WTC11 (cell line): ENCODE data around the gene LBH. TPM values are rescaled to one million over a fixed set of nuclear protein-coding genes. Genes with fewer than 3 reads are reported as not detected.

Experiments used
- ATAC-seq: fragments of 200-7000 bp; cut with Tn5 transposase; 2 replicates; pipeline ENCODE4 v1.10.0; 2021; ENCODE audit warnings: mild to moderate bottlenecking, moderate library complexity
- CTCF ChIA-PET: fragments of 300-600 bp; sonication (Branson Sonifier 250); formaldehyde crosslinking; loops from one replicate; lab custom pipeline; 2021; ENCODE audit warnings: antibody characterized with exemption; lab: Charles Lee
- POLR2A ChIA-PET: fragments of 350-600 bp; sonication (Branson Sonifier 250); formaldehyde crosslinking; loops from one replicate; lab custom pipeline; 2021; ENCODE audit warnings: antibody characterized with exemption; lab: Charles Lee
- DNase-seq: peaks from one replicate; pipeline ENCODE4 v3.0.0; 2021; ENCODE audit warnings: low spot score
- H3K27ac Mint-ChIP-seq: 2 replicates; pipeline ENCODE4 v1.8.0; 2021; ENCODE audit warnings: mixed read lengths
- H3K27me3 Mint-ChIP-seq: 2 replicates; pipeline ENCODE4 v1.8.0; 2021; ENCODE audit warnings: low read depth, mild to moderate bottlenecking, moderate library complexity, mixed read lengths
- H3K36me3 Mint-ChIP-seq: 2 replicates; pipeline ENCODE4 v1.8.0; 2021; ENCODE audit warnings: mixed read lengths
- H3K4me1 Mint-ChIP-seq: 2 replicates; pipeline ENCODE4 v1.8.0; 2022; ENCODE audit warnings: mixed read lengths
- H3K4me3 Mint-ChIP-seq: 2 replicates; pipeline ENCODE4 v1.8.0; 2021; ENCODE audit warnings: mild to moderate bottlenecking, moderate library complexity, mixed read lengths
- H3K9me3 Mint-ChIP-seq: 2 replicates; pipeline ENCODE4 v1.8.0; 2021; ENCODE audit warnings: mixed read lengths
- AR ChIP-seq: fragments of 250-450 bp; sonication (Bioruptor Pico); IDR thresholded peaks from 2 replicates; pipeline ENCODE4 v1.9.0; 2021; ENCODE audit warnings: mild to moderate bottlenecking
- ATF1 ChIP-seq: sonication (generic); formaldehyde crosslinking; IDR thresholded peaks from 2 replicates; pipeline ENCODE4 v1.8.1; 2023; ENCODE audit warnings: mild to moderate bottlenecking, moderate library complexity, missing genetic modification reagents
- ATF2 ChIP-seq: sonication (generic); formaldehyde crosslinking; IDR thresholded peaks from 2 replicates; pipeline ENCODE4 v1.8.1; 2022; ENCODE audit warnings: low read depth, missing genetic modification reagents, borderline replicate concordance
- CREB1 ChIP-seq: sonication (generic); formaldehyde crosslinking; IDR thresholded peaks from 2 replicates; pipeline ENCODE4 v1.8.0; 2023; ENCODE audit warnings: mild to moderate bottlenecking, missing genetic modification reagents
- E2F1 ChIP-seq: sonication (generic); formaldehyde crosslinking; IDR thresholded peaks from 2 replicates; pipeline ENCODE4 v1.8.0; 2022; ENCODE audit warnings: mild to moderate bottlenecking, missing genetic modification reagents
- EMX1 ChIP-seq: fragments of 250-450 bp; sonication (Bioruptor Pico); IDR thresholded peaks from 2 replicates; pipeline ENCODE4 v1.8.0; 2021; ENCODE audit warnings: mild to moderate bottlenecking
- ESRRA ChIP-seq: sonication (generic); formaldehyde crosslinking; IDR thresholded peaks from 2 replicates; pipeline ENCODE4 v1.8.1; 2022; ENCODE audit warnings: mild to moderate bottlenecking, missing genetic modification reagents, borderline replicate concordance
- ETV6 ChIP-seq: sonication (generic); formaldehyde crosslinking; IDR thresholded peaks from 2 replicates; pipeline ENCODE4 v1.8.1; 2022; ENCODE audit warnings: mild to moderate bottlenecking, missing genetic modification reagents
- GABPB1 ChIP-seq: sonication (generic); formaldehyde crosslinking; IDR thresholded peaks from 2 replicates; pipeline ENCODE4 v1.8.1; 2023; ENCODE audit warnings: mild to moderate bottlenecking, missing genetic modification reagents
- HMGXB4 ChIP-seq: sonication (generic); formaldehyde crosslinking; IDR thresholded peaks from 2 replicates; pipeline ENCODE4 v1.8.1; 2023; ENCODE audit warnings: mild to moderate bottlenecking, moderate library complexity, missing genetic modification reagents
- NFATC4 ChIP-seq: fragments of 250-450 bp; sonication (Bioruptor Pico); IDR thresholded peaks from 2 replicates; pipeline ENCODE4 v1.9.0; 2021; ENCODE audit warnings: mild to moderate bottlenecking
- NFE2L1 ChIP-seq: sonication (generic); formaldehyde crosslinking; IDR thresholded peaks from 2 replicates; pipeline ENCODE4 v1.8.1; 2023; ENCODE audit warnings: missing genetic modification reagents
- NR1H2 ChIP-seq: sonication (generic); formaldehyde crosslinking; IDR thresholded peaks from 2 replicates; pipeline ENCODE4 v1.9.0; 2021; ENCODE audit warnings: mild to moderate bottlenecking, moderate library complexity, missing genetic modification reagents
- NR3C1 ChIP-seq: sonication (generic); formaldehyde crosslinking; conservative IDR thresholded peaks from 2 replicates; pipeline ENCODE4 v1.8.1; 2023; ENCODE audit warnings: low read depth, mild to moderate bottlenecking, missing genetic modification reagents
- RELA ChIP-seq: sonication (generic); formaldehyde crosslinking; IDR thresholded peaks from 2 replicates; pipeline ENCODE4 v1.8.1; 2022; ENCODE audit warnings: missing genetic modification reagents, mild to moderate bottlenecking, borderline replicate concordance
- ZNF219 ChIP-seq: sonication (generic); formaldehyde crosslinking; IDR thresholded peaks from 2 replicates; pipeline ENCODE4 v1.8.0; 2023; ENCODE audit warnings: missing genetic modification reagents, mild to moderate bottlenecking, borderline replicate concordance
- ZNF281 ChIP-seq: sonication (generic); formaldehyde crosslinking; IDR thresholded peaks from 2 replicates; pipeline ENCODE4 v1.8.0; 2023; ENCODE audit warnings: mild to moderate bottlenecking, missing genetic modification reagents
- total RNA-seq: library from RNA; stranded (reverse); gene quantifications from 3 replicates; pipeline ENCODE4 v1.2.3, GENCODE V29; 2021

LBH gene
- total RNA-seq, 1 experiment from 2014 or later, result 47.3 TPM

- no peaks in the 10 kb centered on the region for H3K27me3 Mint-ChIP-seq
- no peak overlapping the region for H3K4me3 Mint-ChIP-seq
- TF ChIP-seq CREB1 (CRISPR knock-in tag) (no peak), ESRRA (no peak), NR3C1 (CRISPR knock-in tag) (no peak)
- TF ChIP-seq, all 79 proteins: peak for 0
- Mint-ChIP-seq H3K9me3 (peaks cover 14% of the 10 kb centered on the region), H3K36me3 (peaks cover 33% of the 10 kb centered on the region), H3K4me1 (0 out of 2 replicates have a peak, but pooled peaks cover 5% of the 10 kb centered on the region), H3K27ac (peak overlapping the region; percentile 47; the same call in 1 of the 2 replicates)
- CTCF ChIA-PET, result no interaction called here
- POLR2A ChIA-PET, result no interaction called here
- DNase-seq (no peak), ATAC-seq (no peak)
These were observed 28.7 kb downstream of the LBH start for GRCh38 chr2:30259827-30260679.

GRCh38 chr2:30260941-30261340 lies 29.6 kb downstream of the LBH start:
- DNase-seq (no peak), ATAC-seq (no peak)
- ChIA-PET POLR2A (no interaction called here), CTCF (no interaction called here)
- peaks cover 14% of the 10 kb centered on the region for H3K9me3 Mint-ChIP-seq
- H3K4me1 Mint-ChIP-seq, result peaks cover 7% of the 10 kb centered on the region
- TF ChIP-seq NFE2L1 (CRISPR knock-in tag), result no peak
- no peak for TF ChIP-seq RELA (CRISPR knock-in tag)
- no peak overlapping the region for H3K27ac Mint-ChIP-seq
- no peak overlapping the region for H3K4me3 Mint-ChIP-seq
- peaks cover 33% of the 10 kb centered on the region for H3K36me3 Mint-ChIP-seq
- no peaks in the 10 kb centered on the region for H3K27me3 Mint-ChIP-seq

GRCh38 chr2:30261695-30262211 lies 30.4 kb downstream of the LBH start:
- Mint-ChIP-seq H3K36me3 (peaks cover 31% of the 10 kb centered on the region), H3K4me1 (peaks cover 13% of the 10 kb centered on the region), H3K27ac (no peak overlapping the region), H3K27me3 (no peaks in the 10 kb centered on the region), H3K4me3 (no peak overlapping the region), H3K9me3 (peaks cover 14% of the 10 kb centered on the region)
- ChIA-PET CTCF (interaction anchor here (1.0 kb wide), 1 partner anchor 23 kb away, joined by 4 read pairs; no protein-coding TSS in a partner anchor), POLR2A (no interaction called here)
- DNase-seq (no peak), ATAC-seq (no peak)
- TF ChIP-seq AR (CRISPR knock-in tag) (no peak), ZNF281 (CRISPR knock-in tag) (no peak), NR1H2 (no peak), ATF1 (CRISPR knock-in tag) (no peak), GABPB1 (CRISPR knock-in tag) (no peak), E2F1 (CRISPR knock-in tag) (no peak), EMX1 (CRISPR knock-in tag) (no peak), ATF2 (CRISPR knock-in tag) (no peak), NFATC4 (CRISPR knock-in tag) (no peak), ESRRA (no peak), ETV6 (CRISPR knock-in tag) (no peak), HMGXB4 (no peak), ZNF219 (CRISPR knock-in tag) (no peak)
